C4-2B (cell line): ENCODE results near the gene SUN1.
"Not testable (repeated sequence)": the region's sequence is repeated elsewhere in the genome, so short reads cannot be mapped to it uniquely, and the experiment has no call there.

Experiments used
- H3K27ac ChIP-seq: fragments of 450-650 bp; 2 replicates; pipeline ENCODE4 v1.5.1; 2017
- ZFX ChIP-seq: fragments of 450-650 bp; IDR thresholded peaks from 2 replicates; pipeline ENCODE4 v1.6.1; 2017
- TF ChIP-seq, protein P1 (sequence below): fragments of 450-650 bp; conservative IDR thresholded peaks from 2 replicates; pipeline ENCODE4 v1.5.1; 2017; ENCODE audit warnings: mild to moderate bottlenecking

The SUN1 gene

GRCh38 chr7:920351-921070 lies 88.2 kb downstream of the SUN1 start:
- TF ChIP-seq, protein P1, sequence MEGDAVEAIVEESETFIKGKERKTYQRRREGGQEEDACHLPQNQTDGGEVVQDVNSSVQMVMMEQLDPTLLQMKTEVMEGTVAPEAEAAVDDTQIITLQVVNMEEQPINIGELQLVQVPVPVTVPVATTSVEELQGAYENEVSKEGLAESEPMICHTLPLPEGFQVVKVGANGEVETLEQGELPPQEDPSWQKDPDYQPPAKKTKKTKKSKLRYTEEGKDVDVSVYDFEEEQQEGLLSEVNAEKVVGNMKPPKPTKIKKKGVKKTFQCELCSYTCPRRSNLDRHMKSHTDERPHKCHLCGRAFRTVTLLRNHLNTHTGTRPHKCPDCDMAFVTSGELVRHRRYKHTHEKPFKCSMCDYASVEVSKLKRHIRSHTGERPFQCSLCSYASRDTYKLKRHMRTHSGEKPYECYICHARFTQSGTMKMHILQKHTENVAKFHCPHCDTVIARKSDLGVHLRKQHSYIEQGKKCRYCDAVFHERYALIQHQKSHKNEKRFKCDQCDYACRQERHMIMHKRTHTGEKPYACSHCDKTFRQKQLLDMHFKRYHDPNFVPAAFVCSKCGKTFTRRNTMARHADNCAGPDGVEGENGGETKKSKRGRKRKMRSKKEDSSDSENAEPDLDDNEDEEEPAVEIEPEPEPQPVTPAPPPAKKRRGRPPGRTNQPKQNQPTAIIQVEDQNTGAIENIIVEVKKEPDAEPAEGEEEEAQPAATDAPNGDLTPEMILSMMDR = no peak
- TF ChIP-seq ZFX = no peak
- H3K27ac ChIP-seq = no peak overlapping the region

- TF ChIP-seq ZFX = no peak
- TF ChIP-seq, protein P1 = no peak
- H3K27ac ChIP-seq = no peak overlapping the region
Observed at GRCh38 chr7:921071-921461, 88.8 kb downstream of the SUN1 start.

- no peak overlapping the region for H3K27ac ChIP-seq
- no peak for TF ChIP-seq ZFX
- TF ChIP-seq, protein P1 = no peak
Observed at GRCh38 chr7:921581-922333, 89.5 kb downstream of the SUN1 start.

DNA sequence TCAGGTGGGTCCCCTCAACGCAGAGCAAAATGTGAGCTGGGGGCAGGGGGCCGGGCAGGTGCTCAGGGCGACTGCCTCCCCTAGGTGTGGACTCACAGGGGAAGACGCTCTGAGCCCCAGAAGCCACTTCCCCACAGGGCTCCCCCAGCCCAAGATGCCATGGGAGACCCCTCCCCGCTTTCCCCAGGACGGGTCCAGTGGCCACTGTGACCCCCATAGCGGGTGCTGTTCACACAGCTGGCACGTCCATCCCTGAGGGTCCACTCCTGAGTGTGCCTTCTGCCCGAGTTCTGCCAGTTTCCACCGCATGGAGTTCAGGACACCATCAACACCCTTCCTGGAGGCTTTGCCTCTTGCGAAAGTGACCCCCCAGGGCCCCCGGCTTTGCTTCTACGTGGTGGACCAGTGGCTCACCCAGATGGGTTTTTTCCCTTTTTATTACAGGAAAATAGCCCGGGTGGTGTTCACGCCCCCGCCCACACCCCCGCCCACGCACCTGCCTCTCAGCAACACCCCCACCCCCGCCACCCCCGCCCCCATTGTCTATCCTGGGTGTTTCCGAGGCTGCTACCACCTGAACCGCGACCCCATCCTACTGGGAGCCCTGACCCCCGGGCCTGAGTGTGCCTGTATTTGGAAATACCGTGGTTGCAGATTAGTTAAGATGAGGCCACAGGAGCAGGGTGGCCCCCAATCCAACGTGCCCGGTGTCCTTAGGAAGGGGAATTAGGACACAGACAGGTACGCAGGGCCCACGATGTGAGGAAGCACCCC lies 90.2 kb downstream of the SUN1 start:
- TF ChIP-seq, protein P1 = no peak
- no peak for TF ChIP-seq ZFX
- no peak overlapping the region for H3K27ac ChIP-seq

DNA sequence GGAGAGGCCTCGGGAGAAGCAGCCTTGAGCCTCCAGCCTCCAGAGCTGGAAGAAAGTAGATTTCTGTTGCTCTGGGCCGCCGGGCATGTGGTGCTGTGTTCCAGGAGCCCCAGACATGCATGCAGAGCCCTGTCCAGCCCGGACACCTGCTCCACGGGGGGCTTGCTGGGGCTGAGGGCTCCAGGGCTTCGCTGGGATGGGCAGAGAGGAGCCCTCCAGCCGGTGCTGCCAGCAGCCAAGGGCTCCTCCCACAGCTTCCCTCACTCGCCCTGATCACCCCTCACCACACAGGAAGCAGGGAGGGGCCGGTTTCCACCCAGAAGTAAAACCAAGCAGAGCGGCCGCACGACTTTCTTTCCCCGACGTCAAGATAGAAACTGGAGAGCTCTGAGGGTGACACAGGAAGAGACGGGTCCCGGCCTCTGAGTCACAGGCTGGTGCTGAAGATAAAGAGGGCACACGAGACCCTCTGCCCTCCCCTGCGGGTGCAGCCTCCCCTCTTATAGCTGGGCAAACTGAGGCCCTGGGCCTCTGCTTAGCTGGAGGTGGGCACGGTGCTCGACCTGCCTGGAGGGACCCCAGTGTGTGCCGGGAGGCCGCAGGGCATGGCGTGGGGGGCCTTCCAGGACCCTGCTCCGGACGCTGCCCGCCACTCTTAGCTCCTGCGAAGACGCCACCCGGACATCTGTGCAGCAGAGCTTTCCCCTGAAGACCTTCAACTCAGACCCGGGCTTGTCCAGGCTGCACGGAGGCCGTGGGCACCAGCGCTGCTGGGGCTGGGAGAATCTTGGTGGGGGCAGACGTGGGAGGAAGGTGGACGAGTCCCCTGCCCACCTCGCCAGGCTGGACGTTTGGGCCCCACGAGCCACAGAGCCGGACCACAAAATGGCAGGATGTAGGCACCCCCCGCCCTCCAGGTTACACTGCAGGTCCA lies 91.1 kb downstream of the SUN1 start:
- TF ChIP-seq, protein P1 = no peak
- no peak for TF ChIP-seq ZFX
- H3K27ac ChIP-seq = no peak overlapping the region

DNA sequence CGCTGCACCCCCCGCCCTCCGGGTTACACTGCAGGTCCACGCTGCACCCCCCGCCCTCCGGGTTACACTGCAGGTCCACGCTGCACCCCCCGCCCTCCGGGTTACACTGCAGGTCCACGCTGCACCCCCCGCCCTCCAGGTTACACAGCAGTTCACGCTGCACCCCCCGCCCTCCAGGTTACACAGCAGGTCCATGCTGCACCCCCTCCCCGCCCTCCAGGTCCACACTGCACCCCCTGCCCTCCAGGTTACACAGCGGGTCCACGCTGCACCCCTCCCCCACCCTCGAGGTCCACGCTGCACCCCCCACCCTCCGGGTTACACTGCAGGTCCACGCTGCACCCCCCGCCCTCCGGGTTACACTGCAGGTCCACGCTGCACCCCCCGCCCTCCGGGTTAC lies 91.8 kb downstream of the SUN1 start:
- not testable (repeated sequence) for H3K27ac ChIP-seq
